HG02870 (cell line): ENCODE results near the gene NDST1.

ENCODE experiments used
- ATAC-seq: cut with Tn5 transposase; IDR thresholded peaks from one replicate; pipeline ENCODE4 v1.9.1; 2021; ENCODE audit warnings: mild to moderate bottlenecking, moderate library complexity; ENCODE audit not compliant: unreplicated experiment

The NDST1 gene

DNA sequence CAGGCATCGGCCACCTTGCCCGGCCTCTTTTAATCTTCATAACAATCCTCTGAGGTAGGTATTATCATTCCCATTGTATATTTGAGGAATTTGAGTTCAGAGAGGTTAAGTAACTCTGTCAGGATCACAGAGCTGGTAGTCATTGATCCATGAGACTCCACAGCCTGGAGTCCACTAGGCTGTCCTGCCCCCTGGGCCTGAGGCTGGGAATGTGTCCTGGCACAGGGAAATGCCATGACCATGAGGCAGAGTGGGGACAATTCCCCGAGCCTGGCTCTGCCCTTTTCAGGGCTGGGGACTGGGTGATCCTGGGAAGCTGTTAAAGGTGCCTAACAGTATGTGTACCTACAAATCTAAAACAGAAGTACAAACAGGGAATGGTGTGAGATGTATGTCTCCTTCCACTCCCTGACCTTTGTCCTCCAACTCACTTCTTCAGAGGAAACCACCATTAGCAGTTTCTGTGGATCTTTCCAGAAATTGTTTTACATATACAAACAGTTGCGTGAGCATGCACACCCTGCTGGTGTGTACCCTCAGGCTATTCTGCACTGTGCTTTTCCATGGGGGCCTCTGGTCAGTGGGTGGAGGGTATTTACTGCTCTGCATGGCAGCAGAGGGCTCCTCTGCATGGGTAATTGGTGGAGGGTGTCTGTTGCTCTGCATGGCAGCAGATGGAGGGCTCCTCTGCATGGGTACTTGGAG is 53.8 kb downstream of the NDST1 start:
- no peak for ATAC-seq

GRCh38 chr5:150562832-150563231 is 54.9 kb downstream of the NDST1 start:
- no peak for ATAC-seq

- no peak for ATAC-seq
Observed at GRCh38 chr5:150565868-150566267, 57.9 kb downstream of the NDST1 start.

- ATAC-seq: no peak
Observed at GRCh38 chr5:150567031-150567717, 59.2 kb downstream of the NDST1 start.

DNA sequence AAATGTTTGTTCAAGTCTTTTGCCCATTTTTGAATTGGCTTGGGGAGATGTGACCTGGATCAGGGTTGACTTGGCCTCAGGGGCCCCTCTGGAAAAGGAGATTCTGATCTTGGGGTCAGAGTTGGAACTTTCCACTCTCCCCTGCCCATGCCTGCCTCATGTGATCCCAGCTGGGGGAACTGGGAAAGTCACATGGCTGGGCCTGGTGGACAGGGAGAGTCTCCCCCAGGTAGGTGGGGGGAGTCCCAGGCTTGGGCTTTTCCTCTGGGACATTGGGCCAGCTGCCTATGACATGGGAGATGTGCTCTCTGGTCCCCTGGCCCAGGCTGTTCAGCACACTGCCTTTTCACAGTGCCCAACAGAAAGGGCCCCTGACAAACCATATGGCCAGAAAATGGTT is 60.7 kb downstream of the NDST1 start:
- ATAC-seq: no peak

GRCh38 chr5:150570333-150570732 is 62.4 kb downstream of the NDST1 start:
- no peak for ATAC-seq

DNA sequence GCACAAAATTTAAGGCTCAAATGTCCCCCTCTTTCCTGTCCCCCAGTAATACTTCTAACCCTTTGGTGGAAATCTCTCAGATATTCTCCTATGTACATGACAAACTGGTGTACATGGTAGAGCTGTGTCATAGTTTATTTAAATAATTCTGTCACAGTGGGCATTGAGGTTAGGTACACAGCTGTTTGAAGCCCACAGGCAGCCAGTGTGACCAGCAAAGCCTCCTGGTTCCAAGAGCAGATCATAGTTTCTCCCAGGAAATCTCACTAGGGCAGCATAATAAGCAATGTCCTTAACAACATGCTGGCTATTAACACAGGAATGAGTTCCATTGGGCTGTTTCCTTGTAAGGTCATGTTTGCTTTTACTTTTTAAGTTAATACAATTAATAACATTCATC is 63.9 kb downstream of the NDST1 start:
- no peak for ATAC-seq

DNA sequence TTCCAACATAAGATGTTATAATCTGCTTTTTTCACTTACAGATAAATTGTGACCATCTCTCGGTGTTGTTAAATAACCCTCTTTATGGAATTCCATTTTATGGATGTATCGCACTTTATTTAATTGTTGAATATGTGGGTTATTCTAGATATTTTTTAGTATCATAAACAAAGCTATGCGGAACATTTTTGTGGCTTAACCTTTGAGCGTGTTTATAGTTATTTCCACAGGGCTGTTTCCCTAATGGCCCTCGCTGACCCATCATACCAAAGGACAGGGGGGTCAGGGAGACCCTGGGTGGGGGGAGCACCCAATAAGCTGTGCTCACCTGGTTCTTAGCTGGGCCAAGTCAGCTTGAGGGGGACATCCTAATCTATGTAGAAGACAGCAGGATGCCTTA is 65.3 kb downstream of the NDST1 start:
- ATAC-seq: no peak

- ATAC-seq: no peak
Observed at GRCh38 chr5:150573867-150574817, 66.2 kb downstream of the NDST1 start.

DNA sequence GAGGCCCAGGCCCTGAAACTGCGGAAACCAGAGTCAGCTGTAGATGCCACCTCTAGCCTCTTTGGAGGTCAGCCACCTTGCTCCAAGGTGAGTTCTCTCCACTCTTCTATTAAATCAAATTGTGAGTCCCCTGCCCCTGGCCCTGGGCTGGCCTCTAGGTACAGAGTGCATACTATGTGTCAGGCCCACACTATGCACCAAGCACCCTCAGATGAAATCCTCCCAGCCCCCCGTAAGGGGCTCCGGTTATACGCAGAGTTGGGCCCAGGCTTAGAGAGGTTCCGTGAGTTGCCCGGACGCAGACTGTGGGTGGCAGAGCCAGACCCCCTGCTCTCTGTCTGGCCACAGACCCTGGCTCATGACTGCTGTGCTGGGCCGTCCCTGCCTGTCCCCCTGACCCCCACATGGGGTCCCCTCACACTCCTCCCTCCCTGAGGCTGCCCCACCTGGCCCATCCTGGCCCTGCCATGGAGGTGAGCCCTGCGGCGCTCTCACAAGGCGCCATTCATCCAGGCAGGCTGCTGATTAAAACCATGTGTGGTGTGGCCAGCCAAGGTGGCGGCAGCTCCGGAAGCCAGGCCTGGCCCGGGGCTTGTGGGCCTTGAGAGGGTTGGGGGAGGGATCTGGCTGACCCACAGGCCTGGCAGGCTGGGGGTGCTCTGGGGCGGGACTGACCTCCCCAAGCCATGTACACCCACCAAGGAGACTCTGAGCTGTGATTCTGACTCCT is 67.1 kb downstream of the NDST1 start:
- ATAC-seq: no peak

DNA sequence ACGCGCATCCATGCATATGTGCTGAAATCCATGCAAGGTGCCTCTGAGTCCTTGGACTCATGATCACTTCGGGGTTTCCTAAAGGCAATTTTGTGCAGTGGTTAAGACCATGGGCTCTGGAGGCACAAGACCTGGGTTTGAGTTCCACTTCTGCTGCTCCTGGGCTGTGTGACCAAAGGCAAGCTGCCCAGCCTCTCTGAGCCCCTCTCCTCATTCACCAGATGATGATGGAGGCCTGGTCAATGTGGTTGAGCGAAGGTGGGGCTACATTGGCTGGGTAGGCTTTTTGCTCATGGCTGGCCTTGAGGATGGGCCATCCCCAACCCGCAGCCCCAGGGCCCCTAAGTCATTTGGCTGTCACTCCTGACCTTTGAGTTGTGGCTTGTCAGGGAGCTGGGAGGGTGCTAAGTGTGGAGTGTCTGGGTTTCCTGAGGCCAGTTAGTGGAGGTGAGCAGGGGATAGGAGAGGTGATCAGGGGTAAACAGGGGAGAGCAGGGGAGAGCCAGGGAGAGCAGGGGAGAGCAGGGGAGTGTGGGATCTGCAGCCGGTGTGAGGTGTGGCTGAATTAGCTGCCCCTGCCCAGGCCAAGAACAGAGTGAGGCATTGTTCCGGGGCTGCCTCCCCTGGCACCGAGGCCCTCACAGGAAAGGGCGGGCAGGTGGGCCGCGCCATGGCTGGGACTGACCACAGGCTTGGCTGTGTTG is 68.0 kb downstream of the NDST1 start:
- ATAC-seq: no peak

GRCh38 chr5:150576449-150576949 is 68.6 kb downstream of the NDST1 start:
- no peak for ATAC-seq

DNA sequence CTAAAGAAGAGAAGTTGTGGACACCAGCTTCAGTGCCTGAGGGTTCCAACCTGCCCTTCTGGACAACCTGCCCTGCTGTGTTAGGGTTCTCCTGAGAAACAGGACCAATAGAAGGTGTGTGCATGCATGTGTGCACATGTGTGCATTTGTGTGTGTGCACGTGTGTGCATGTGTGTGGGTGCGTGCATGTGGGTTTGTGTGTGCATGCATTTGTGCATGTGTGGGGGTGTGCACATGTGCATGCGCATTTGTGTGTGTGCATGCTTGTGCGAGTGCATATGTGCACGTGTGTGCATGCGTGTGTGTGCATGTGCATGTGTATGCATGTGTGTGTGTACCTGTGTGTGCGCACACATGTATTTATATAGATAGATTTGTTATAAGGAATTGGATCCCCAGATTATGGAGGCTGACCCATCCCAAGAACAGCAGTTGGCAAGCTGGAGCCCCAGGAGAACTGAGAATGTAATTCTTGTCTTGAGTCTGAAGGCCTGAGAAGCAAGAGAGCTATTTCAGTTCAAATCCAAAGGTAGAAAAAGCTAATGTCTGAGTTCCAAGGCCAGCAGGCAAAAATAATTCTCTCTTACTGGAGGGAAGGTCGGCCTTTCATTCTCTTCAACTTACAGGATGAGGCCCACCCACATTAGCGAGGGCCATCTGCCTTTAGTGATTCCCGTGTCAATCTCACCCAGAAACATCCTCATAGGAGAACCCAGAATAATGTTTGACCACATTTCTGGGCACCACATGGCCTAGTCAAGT is 69.6 kb downstream of the NDST1 start:
- no peak for ATAC-seq

DNA sequence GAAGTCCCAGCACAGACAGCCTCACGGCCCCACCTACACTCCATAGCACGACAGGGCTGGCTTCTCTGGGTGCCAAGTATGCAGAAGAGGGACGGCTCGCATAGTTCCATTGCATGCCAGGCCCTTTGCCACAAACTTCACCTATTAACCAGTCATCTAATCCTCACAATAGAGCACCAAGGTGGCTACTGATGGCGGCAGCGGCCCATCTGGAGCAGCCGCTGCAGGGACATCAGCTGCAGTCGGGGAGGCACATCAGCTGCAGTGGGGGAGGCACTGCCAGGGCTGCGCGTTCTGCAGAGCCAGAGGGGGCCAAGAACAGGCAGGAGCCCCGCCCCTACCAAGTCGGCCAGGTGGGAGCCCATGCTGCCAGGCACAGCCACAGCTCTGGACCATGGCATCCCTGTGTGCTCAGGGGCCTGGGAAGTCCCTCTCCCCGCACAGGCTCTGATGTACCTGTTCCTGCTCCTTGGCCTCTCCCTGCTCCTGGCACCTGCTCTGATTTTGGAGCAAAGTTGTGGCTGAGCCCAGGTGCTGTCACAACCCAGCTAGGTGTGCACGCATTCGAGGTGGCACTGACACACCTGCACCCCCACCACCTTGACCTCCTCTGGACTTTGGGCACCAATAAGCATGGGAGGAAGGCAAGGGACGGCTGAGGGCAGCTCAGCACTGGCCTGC is 71.0 kb downstream of the NDST1 start:
- ATAC-seq: no peak

GRCh38 chr5:150579462-150580400 is 71.8 kb downstream of the NDST1 start:
- no peak for ATAC-seq

DNA sequence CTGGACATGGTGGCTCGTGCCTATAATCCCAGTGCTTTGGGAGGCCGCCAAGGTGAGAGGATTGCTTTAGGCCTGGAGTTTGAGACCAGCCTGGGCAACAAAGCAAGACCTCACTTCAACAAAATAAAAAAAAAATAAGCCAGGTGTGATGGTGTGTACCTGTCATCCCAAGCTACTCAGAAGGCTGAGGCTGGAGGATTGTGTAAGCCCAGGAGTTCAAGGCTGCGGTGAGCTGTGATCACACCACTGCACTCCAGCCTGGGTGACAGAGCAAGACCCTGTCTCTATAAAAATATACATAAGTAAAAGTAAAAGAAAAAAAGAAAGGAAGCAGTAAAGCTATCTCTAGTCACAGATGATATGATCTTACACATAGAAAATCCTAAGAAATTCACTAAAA is 73.0 kb downstream of the NDST1 start:
- no peak for ATAC-seq

GRCh38 chr5:150582241-150583109 is 74.5 kb downstream of the NDST1 start:
- no peak for ATAC-seq
